Measurements from ENCODE around the gene CGNL1. TPM values are rescaled to one million over a fixed set of nuclear protein-coding genes. Genes with fewer than 3 reads are reported as not detected.

The CGNL1 gene
- total RNA-seq, 4 donors from 2014 or later = 1.6 to 3.3 (median 2.6) TPM

GRCh38 chr15:57339321-57339720, 37.0 kb upstream of the CGNL1 start:
- no peak for TF ChIP-seq CTCF (IDR thresholded peaks at IDR 0.05; ENCODE audit: low read depth)

- no peak for TF ChIP-seq CTCF (IDR thresholded peaks at IDR 0.05; ENCODE audit: low read depth)
Observed at GRCh38 chr15:57340682-57341259, 35.5 kb upstream of the CGNL1 start.

GRCh38 chr15:57343048-57343447, 33.3 kb upstream of the CGNL1 start:
- no peak for TF ChIP-seq CTCF (IDR thresholded peaks at IDR 0.05; ENCODE audit: low read depth)

GRCh38 chr15:57343498-57343897, 32.8 kb upstream of the CGNL1 start:
- TF ChIP-seq CTCF (IDR thresholded peaks at IDR 0.05; ENCODE audit: low read depth) = no peak

- no peak for TF ChIP-seq CTCF (IDR thresholded peaks at IDR 0.05; ENCODE audit: low read depth)
Observed at GRCh38 chr15:57344282-57344681, 32.0 kb upstream of the CGNL1 start.

GRCh38 chr15:57345584-57345983, 30.7 kb upstream of the CGNL1 start:
- TF ChIP-seq CTCF (IDR thresholded peaks at IDR 0.05; ENCODE audit: low read depth) = no peak

- TF ChIP-seq CTCF (IDR thresholded peaks at IDR 0.05; ENCODE audit: low read depth) = no peak
Observed at GRCh38 chr15:57348081-57348480, 28.2 kb upstream of the CGNL1 start.
